AG10803 (cell line): ENCODE measurements around the gene MEX3A.

Experiments used
- DNase-seq: peaks from one replicate; pipeline ENCODE4 v3.0.0; 2010; ENCODE audit warnings: low read depth
- H3K4me3 ChIP-seq: 2 replicates; pipeline ENCODE4 v1.5.1; 2011; ENCODE audit warnings: mild to moderate bottlenecking, low read length, control low read depth
- TF ChIP-seq, protein P1 (sequence below): conservative IDR thresholded peaks from 2 replicates; pipeline ENCODE4 v1.5.1; 2011; ENCODE audit warnings: mild to moderate bottlenecking, low read length, control low read depth, inconsistent platforms

The MEX3A gene

DNA sequence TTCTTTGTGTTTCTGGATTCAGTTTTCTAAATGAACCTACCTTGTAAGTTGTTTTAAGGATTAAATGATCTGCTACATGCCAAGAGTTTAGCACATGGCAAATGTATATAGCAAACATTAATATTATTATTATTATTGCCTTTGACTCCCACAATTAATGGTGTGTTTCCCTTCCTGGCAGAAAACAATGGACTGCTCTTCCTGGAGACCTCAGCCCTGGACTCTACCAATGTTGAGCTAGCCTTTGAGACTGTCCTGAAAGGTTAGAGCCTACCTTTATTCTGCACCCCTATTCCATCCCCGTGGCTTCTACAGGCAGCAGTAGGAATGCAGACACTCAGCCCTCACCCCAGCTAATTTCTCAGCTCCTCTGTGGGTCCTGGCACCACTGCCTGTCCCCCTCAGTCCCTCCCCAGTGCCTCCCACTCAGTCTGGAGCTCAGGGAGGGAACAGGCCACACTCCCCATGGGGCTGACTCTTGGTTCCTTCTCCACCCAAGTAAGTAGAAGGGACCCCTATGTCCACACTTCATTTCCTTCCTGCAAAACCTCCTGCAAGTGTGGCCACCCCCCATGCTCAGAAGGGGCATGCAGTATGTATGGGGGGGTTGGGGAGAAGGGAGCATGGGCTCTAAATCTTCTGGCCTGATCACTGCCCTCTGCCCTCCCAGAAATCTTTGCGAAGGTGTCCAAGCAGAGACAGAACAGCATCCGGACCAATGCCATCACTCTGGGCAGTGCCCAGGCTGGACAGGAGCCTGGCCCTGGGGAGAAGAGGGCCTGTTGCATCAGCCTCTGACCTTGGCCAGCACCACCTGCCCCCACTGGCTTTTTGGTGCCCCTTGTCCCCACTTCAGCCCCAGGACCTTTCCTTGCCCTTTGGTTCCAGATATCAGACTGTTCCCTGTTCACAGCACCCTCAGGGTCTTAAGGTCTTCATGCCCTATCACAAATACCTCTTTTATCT, 12.5 kb downstream of the MEX3A start:
- no peak for DNase-seq
- TF ChIP-seq, protein P1, sequence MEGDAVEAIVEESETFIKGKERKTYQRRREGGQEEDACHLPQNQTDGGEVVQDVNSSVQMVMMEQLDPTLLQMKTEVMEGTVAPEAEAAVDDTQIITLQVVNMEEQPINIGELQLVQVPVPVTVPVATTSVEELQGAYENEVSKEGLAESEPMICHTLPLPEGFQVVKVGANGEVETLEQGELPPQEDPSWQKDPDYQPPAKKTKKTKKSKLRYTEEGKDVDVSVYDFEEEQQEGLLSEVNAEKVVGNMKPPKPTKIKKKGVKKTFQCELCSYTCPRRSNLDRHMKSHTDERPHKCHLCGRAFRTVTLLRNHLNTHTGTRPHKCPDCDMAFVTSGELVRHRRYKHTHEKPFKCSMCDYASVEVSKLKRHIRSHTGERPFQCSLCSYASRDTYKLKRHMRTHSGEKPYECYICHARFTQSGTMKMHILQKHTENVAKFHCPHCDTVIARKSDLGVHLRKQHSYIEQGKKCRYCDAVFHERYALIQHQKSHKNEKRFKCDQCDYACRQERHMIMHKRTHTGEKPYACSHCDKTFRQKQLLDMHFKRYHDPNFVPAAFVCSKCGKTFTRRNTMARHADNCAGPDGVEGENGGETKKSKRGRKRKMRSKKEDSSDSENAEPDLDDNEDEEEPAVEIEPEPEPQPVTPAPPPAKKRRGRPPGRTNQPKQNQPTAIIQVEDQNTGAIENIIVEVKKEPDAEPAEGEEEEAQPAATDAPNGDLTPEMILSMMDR, result no peak
- H3K4me3 ChIP-seq, result no peak overlapping the region

DNA sequence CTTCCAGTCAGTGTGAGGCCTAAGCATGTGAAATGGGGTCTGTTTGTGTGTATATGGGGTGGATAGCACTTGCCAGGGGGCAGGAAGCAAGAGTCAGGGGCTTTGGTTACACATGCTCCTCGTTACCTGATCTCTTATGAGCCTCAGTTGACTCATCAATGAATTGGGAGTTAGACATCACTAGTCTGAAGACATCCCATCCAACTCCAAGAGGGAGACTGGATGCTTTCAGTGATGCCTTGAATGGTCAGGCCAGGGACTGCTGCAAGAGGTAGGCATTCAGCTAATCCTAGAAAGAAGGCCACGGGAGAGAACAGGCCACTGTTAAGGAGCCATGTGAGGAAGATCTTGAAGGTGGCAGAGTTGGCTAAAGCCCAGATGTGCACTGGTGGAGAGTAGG, 15.0 kb downstream of the MEX3A start:
- no peak overlapping the region for H3K4me3 ChIP-seq
- DNase-seq, result no peak
- TF ChIP-seq, protein P1, result no peak

DNA sequence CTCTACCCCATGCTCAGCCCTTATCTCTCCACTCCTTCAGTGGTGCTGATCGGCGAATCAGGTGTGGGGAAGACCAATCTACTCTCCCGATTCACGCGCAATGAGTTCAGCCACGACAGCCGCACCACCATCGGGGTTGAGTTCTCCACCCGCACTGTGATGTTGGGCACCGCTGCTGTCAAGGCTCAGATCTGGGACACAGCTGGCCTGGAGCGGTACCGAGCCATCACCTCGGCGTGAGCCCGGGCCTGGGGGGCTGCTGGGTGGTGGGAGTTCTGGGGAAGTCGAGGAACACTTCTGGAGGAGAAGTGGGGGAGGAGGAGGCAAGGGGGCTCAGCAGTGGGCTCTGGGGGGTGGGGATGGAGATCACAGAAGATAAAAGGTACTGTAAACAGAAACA, 16.4 kb downstream of the MEX3A start:
- H3K4me3 ChIP-seq, result no peak overlapping the region
- TF ChIP-seq, protein P1, result no peak
- DNase-seq, result no peak

DNA sequence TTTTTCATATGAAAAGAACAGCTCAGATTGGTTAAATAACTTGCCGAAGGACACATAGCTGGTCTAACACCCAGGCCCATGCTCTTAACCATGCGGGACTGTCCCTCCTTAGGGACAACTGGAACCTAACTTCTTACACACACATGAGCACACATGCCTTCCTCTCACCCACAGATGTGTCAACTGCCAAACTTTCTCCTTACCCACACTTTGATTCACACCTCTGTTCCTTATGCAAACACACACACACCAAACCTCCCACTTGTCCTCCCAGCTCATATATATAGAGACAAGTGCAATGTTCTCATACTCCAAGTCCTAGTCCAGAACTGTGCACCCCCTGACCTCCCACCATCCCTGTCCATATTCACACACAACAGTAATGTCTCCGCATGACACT, 17.1 kb downstream of the MEX3A start:
- DNase-seq, result no peak
- TF ChIP-seq, protein P1, result no peak
- H3K4me3 ChIP-seq, result no peak overlapping the region

DNA sequence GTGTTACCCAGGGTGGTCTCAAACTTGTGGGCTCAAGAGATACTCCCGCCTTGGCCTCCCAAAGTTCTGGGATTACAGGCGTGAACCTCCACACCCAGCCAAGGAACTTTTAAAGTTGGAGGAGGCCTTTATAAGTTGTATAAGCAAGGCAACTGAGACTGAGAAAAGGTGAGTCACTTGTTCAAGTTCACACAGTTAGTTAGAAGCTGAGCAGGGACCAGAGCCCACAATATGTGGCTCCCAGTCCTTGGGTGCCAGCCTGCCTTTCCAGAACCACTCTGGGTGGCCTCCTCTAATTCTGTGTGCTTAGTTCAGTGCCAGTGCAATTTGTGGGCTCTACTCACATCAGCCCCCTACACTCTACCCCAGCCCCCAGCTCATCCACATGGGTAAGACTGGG, 17.6 kb downstream of the MEX3A start:
- TF ChIP-seq, protein P1, result no peak
- DNase-seq, result no peak

DNA sequence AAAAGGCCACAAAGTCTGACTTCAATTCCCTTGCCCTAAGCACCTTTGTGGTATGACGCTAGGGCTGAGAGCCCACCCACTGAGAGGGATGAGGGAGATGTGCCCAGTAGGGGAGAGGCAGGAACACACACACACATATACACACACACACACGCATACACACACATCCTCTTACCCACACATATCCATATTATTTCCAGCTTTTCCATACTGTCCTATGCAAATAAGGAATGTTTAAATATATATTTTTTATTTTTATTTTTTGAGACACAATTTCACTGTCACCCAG, 18.3 kb downstream of the MEX3A start:
- H3K4me3 ChIP-seq, result no peak overlapping the region
- TF ChIP-seq, protein P1, result no peak
- DNase-seq, result no peak

More for the DNA sequence above, 17.6 kb downstream of the MEX3A start:
- no peak overlapping the region for H3K4me3 ChIP-seq

DNA sequence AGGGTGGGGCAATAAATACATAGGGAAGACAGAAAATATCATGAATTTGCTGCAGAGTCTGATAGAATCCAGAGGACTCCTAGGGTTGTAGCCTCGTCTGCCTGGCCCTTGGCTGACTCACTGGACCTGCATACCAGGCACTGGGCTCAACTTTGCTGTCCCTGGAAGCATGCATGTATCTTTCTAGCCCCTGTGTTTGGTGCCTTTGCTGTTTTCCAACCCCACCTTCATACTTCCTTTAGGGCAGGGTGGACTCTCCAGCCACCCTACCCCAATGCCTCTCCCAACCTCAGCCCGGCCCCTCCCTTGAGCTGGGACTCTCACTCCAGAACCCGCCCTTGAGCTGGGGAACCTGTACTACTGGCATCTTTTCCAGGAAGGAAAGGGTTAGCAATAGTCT, 20.1 kb downstream of the MEX3A start:
- no peak overlapping the region for H3K4me3 ChIP-seq
- TF ChIP-seq, protein P1, result no peak
- no peak for DNase-seq
